Medulla oblongata (tissue), 1 donor: ENCODE measurements around the gene CPNE5.

ENCODE experiments used
- DNase-seq: peaks from one replicate; pipeline ENCODE4 v3.0.0-alpha.2; 2015; ENCODE audit errors: extremely low spot score

Gene CPNE5

DNA sequence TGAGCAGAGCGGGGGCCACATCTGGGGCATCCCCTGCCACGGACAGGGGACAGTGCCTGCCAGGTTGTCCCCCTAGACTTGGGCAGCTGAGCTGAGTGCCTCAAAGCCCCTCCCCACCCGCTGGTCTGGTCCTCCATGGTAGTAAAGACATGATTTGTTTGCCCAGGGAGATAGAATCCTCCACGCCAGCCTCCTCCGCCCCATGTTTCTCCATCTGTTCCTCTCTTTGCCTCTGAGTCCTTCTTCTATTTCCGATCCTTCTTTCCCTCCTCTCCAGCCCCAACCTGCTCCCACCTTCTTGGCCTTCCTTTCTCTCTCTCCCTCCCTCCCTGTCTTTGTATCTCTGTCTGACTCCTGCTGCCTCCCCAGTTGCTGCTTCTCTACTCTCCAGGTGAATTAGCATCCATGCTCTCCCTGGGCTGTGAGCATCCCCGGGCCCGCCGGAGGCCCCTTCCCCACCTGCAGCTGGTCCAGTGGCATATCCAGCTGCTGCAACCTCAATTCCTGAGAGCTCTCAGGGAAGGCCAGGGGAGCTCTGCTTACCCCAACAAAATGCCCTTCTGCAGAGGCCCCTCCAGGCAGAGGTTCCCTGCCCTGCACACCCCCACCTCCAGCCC is 45.8 kb downstream of the CPNE5 start:
- no peak for DNase-seq

DNA sequence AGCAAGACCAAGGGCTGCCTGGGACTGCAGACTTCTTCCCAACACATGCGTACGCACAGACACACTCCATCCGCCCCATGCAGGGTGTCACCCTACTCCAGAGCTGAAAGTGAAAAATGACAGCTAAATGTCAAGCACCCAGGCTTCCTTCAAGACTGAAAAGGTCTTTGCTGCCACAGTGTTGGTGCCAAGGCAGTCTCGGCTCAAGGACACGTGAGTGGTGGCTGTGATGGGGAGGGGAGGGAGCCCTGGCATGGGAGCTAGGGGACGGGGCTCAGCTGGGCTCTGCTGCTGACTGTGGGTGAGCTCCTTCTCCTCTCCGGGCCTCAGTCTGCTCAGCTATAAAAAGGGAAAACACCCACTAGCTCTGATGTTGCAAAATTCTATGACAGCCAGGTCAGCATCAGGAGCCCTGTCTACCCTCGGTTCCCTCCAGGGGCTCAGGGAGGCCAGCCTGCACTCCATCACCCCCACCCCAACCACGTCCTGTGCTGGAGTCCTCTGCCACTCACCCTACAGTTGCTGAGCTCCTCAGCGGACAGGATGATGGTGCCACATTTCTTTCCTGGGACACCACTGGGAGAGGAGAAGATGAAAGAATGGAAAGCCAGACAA is 47.6 kb downstream of the CPNE5 start:
- DNase-seq = no peak

DNA sequence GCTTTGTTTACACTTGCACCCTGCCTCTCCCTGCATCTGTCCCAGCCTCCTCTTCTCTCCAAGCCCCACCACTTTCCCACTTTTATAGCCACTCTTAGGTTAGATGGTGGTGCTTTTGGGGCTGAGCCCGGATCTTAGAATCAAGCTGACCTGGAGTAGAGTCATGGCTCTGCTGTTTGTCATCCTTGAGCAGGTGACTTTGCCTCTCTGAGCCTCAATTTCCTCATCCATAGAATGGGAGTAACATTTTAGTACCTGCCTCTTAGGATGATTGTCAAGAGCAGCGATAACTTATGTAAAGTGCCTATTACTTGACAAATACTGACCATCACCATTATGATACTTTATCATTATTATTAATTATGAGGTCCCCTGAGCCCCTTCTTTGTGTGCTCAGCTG is 48.2 kb downstream of the CPNE5 start:
- no peak for DNase-seq

DNA sequence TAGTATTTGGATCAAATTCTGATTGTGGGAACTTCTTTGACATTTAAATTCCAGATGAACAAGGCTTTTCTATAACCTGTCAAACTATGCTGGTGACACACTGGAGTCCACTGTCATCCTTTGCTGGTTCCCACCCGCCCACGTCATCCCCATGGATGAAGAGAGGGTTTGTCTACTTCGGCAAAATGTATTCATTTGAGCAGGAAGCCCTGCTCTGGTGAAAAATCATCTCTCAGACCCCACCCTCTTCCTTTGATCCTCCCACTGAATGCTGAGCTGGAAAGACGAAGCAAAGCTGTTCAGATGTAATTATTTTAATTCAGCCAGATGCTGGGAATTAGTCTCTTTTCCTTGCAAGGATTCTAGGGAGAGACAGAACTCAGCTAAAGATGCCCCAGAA is 50.5 kb downstream of the CPNE5 start:
- DNase-seq = no peak

DNA sequence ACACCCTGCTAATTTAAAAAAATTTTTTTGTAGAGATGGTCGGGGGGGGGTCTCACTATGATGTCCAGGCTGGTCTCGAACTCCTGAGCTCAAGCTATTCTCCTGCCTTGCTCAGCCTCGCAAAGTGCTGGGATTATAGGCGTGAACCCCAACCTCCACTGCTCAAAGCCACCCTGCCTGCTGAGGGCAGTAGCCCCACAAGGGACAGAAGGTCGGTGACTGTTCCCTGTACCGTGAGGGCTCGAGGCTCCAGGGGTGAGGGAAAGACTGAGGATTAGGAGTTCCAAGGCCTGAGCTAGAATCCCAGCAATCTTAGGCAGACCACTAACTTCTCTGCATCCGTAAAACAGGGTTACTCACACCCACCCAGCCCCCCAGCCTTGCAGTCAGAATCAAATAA is 51.1 kb downstream of the CPNE5 start:
- DNase-seq = no peak

DNA sequence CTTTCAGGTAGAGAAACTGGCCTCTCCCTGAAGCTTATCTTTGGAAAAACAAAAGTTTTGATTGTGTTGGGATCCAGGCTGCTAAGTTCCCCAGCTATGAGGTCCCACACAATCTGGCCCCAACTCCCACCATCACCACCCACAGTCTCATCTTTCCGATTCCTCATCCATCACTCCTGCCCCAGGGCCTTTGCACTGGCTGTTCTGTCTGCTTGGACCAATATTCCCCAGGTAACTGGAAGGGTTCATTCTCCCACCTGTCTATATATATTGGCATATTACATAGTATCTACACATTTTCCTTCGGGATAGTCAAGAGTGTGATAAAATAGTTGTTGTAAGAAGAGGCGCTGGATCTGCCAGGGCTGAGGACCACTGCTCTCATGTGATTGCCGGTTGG is 52.0 kb downstream of the CPNE5 start:
- no peak for DNase-seq

DNA sequence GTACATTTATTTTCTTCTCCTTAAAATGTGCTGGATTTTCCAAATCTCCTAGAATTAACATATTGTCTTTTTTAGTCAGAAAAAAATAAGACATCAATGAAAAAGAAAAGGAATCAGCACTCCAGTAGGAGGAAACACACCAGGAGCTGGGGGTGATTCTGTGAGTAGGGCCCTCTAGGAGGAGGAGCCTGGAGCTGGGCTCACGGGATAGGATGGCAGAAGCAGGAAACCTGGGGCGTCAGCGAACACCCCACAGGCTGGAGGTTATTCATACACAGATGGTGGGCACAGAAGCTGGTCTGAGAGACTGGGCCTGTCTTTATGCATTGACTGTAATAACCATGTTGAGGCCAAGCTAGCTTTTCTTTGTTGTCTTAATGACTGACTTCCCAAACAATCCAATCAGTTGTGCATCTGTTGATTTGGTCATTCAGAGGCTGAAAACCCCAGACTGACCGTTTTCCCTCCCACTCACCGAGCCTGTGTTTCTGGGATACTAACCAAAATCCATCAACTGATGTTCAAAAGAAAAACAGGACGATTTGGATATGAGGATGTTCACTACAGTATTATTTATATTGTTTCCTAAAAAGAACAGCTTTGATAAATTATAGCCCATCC is 53.1 kb downstream of the CPNE5 start:
- DNase-seq = no peak

DNA sequence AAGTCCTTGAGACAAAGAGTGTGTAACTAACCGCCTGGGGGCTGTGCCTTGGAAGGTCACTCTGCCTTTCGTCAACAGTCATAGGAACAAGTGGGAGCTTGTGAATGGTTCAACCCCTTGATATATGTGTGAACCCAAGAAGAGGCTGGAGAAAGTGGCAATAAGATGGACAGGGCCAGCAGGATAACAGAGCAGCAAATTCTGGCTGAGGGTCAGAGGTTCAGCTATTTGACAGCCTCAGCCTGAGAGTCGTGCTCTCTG is 54.9 kb downstream of the CPNE5 start:
- DNase-seq = no peak

DNA sequence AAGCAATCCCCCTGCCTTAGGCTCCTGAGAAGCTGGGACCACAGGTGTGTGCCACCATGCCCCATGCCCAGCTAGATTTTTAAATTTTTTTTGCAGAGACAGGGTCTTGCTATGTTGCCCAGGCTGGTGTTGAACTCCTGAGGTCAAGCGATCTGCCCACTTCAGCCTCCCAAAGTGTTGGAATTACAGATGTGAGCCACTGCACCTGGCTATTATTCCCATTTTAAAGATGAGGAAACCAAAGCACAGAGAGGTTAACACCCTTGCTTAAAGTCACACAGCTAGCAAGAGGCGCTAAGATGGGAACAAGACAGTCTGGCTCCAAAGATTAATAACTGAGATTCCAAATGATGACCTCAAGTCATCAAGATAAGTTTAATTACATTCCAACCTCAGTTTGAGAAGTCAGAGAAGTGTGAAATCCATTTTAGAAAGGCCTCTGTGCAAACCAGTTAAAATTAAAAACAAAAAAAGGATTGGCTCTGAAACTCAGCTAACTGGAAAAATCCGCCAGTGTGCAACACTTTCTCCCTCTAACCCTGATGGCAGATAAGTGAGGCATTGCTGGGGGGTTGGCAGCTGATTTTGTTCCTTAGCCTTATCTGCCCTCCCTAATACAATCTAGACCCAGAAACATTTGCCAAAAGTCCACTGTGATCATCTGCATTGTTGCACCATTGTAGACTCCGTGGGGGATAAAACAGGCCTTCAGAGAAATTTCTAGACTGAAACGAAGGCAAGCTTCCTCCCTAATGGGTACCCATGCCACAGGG is 55.5 kb downstream of the CPNE5 start:
- no peak for DNase-seq

DNA sequence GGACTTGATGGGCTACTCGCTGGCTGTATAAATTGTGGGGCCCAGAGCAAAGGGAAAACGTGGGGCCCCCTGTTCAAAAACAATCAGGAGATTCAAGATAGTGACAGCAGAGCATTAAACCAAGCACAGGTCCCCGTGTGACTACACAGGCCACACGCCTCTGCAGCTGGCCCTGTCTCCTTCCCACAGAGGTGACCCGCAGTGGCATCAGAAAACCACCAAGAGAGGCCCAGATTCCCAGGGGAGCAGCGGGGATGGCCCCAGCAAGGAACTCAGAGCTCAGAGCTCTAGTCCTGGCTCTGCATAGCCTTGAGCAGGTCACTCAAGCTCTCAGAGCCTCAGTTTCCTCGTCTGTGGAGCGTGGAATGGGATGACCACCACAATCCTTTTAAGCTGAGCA is 57.6 kb downstream of the CPNE5 start:
- no peak for DNase-seq

DNA sequence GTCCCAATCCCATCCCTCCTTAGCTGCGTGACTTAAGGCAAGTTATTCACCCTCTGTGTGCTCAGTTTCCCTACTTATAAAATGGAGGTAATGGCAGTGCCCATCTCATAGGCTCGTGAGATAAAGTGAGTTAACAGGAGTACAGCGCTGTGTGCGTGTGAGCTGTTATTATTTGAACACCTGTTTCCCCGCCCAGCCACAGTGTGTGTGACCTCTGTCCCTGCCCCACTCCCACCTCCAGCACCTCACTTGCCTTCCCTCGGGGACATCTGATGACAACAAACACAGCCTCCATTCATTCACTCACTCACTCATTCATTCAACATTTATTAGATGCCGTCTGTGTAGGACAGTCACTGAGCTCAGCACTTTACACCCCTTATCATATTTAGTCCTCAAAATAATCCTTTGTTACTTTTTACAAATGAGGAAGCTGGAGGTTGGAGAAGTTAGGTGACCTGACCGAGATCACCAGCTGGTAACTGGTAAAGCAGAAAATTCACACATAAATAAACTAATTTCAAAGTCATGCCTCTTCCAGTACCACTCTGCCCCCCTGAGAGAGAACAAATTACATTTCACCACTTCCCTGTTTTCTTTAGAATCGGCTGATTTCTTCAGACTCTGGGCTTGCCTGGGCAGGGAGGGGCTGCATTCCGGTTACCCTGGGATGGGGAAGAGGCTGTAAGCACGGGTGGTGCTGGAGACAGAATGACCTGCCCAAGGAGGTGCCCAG is 58.6 kb downstream of the CPNE5 start:
- no peak for DNase-seq

DNA sequence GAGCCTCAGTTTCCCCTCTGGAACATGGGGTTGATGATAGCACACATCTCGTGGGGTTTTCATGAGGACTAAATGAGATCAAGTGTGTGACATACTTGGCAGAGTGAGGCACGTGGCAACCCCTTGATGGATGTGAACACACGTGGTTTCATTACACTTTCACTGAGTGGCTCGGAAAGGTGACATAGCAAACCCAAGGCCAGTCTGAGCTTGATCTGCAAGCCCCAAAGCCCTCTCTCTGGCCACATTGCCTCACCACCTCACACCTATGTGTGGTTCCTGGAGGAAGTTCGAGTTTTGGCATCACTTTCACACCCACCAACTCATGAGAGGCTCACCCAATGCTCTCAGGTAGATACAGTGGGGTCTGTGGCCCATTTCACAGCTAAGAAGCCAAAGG is 60.0 kb downstream of the CPNE5 start:
- no peak for DNase-seq

DNA sequence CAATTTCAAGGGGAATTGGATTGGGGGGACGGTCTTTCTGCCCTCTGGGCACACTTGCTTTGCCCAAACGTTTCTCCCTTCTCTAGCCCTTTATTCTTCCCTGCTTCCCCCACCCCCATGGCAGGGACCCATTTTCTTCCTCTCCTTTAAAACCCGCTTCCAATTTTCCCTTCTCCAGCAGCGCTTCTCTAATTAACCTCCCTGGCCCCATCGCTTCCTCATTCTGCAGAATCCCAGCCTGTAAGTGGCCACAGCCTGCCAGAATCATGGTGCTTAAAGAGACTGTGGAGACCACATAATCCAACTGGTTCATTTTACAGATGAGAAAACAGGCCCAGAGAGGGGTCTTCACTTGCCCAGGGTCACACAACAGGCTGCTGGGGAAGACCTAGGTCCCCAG is 61.4 kb downstream of the CPNE5 start:
- DNase-seq = no peak

DNA sequence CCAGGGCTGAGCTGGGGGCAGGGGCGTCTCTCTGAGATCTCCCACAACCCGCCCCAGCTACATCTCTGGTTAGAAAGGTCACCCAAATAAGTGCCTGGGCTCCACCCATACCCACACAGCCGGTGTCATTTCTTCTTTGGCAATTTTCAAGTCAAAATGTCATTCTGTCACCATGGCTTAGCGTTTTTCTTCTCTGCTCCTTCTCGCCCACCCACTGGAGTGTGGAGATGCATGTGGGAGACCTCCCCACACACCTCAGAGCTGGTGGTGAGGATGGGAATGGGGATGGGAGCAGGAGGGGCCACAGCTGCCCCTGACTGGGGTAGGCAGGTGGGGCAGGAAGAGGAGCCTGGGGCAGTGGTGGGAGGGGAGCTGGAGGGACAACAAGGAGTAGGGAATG is 63.1 kb downstream of the CPNE5 start:
- DNase-seq = no peak

DNA sequence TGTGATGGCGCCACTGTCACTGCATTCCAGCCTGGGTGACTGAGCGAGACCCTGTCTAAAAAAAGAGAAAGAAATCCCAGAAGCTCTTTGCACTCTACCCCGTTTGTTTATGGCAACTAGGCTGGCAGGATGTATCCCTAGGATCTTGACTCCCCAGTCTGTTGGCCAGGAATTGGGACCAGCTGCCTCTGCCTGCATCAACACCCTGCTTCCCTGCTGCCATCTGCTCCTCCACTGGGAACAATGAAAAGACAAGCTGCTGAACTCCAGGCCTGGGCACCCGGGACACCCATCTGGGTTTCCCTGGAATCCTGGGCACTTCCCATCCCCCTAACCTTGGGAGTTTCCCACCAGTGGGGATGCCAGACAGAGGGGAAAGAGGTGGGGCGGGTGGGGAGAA is 64.9 kb downstream of the CPNE5 start:
- DNase-seq = no peak

DNA sequence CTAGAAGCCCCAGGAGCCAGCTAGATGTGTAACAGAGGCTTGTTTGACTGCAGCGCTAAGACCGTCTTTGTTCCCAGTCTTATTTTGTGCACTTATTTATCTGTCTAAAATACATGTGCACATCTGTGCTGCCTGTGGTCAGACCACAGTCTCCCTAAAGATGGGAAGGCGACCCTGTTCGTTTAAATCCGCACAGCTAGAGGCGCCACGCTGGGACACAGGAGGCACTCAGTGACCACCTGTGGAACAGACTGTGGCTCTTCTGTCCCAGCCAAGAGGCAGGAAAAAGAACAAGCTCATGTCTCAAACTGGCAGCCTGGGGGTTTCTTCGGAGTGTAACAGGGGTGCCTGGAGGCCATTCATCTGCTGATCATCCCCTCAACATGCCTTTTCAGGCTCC is 66.8 kb downstream of the CPNE5 start:
- peak; percentile 18 for DNase-seq

DNA sequence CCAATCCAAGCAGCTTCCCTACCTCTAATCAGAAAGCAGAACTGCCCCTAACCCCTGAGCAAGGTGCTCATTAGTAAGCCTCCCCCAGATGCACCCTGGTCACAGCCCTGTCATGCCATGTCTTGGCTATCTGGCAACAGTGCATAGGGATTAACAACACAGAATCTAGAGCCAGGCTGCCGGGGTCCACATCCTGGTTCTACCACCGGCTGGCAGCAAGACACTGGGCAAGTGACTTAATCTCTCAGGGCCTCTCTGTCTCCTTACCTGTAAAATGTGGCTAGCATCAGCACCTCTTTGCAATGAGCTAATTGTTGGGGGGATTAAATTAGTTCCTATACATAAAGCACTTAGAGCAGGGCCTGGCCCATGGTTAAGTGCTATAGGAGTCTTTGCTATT is 68.1 kb downstream of the CPNE5 start:
- no peak for DNase-seq

DNA sequence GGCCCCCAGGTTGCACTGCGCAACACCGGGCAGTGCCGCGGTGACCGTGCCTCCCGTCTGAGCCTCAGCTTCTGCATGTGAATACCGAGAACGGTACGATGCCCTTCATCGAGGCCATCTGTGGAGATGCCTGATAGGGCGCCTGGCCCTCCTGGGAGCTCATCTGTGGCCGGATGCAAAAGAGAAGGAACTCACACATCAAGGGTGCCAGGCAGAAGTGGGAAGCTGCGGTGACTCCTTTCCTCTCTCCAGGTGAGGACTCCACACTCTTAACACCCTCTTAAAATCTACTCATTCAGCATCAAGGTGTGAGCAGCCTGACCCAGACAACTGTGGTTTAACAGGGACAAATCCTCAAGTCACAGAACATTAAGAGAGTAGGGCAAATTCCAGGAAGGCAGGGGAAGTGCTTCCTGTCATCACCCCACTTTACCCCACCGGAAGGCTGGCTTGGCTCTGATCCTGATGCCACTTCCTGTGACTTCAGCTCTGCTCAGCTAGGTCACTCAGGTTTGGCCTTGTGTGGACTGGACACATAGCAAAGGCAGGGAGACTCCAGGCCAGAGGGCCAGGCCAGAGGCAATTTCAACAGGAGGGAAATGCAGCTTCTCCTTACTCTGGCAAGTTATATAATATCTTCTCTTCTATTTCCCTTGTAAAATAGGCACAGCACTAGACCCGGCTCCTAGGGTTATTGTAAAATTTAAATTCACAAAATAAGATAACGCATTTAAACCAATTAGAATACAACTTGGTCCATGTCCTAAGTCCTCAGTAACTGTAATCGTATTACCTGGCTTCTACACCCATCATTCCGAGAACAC is 69.4 kb downstream of the CPNE5 start:
- no peak for DNase-seq

DNA sequence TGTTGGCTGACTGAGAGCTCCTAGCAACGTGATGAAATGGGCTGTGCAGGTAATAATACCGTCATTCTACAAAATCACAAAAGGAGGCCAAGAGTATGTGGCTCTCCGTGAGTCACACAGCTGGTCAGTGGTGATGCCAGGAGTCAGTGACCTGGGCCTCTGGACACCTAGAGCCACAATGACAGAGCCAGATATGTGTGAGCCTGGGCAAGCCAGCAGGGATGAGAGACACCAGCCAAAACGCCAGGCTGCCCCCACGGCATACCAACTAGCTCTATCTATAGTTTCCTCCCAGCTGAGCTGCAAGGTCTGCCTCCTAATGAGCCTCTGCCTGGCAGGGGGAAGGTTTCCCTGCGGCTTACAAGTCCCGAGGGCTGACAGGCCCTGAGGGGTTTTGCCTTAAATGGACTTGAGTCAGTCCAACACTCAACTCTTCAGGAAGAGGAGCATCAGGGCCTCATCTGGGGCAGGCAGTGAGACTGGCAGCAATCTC is 70.0 kb downstream of the CPNE5 start:
- DNase-seq = peak; percentile 25

DNA sequence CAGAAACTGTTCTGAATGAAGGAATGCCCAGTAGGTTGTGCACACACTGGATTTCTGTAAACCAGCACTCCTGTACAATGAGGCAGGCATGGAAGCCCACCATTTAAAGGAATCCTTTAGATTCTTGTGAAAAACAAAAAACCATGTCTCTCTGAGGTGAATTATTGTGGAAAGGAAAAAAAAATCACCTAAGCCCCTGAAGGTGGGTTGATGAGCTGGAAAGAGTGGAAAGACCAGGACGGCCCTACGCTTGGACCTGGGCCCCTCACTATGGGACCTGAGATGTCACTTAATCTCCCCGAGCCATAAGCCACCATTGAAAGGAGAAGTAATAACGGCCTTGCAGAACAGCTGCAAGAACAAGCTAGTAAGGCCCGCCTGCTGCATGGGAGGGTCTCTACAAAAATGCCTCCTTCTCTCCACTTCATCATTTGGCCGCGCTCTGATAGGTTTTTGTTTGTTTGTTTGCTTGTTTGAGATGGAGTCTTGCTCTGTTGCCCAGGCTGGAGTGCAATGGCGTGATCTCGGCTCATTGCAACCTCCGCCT is 72.8 kb downstream of the CPNE5 start:
- no peak for DNase-seq
